HT-29 (cell line): ENCODE results near the gene NUDT22. TPM values are rescaled to one million over a fixed set of nuclear protein-coding genes. Genes with fewer than 3 reads are reported as not detected.

Experiments used
- DNase-seq: peaks from one replicate; pipeline ENCODE4 v3.0.0-alpha.2; 2015; ENCODE audit warnings: low spot score
- total RNA-seq: library from RNA; depleted of rRNA; stranded (reverse); fragments of >200 nt; shearing (Covaris generic); gene quantifications from 2 replicates; pipeline ENCODE4 v1.2.3, GENCODE V29; 2014; rRNA removed

The NUDT22 gene
- total RNA-seq, 1 experiment from 2014 or later, result 226 TPM

DNA sequence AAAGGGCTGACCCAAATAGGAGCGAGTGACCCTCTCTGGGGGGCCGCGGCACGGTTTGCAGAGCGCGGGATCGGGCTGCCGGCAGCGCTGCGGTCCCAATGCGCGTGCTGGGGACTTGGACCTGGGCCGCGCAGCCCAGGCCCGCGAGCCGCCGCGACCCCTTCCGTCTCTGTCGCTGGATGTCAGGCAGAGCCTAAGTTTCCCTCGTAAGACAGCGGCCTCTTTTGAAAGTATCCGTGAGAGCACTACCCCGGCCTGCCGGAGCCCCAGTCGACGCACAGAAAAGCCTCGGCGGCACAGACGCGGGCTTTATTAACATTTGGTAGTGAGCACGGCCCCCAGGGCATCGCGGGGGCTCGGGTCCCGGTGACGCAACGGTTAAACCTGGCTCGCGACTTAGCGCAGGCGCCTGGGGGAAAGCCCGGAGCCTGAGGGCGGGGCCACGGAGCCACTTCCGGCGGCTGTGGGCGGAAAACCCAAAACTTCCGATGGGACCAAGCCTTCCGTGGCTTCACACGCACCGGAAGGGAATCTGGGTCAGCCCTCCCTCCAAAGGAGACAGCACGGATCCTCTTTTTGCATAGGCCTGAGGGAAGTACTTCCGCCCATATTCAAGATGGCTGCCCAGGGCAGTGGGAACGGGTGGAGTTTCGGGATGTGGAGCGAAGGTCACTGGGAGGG lies 43.6 kb downstream of the NUDT22 start:
- peak; percentile 99 for DNase-seq

DNA sequence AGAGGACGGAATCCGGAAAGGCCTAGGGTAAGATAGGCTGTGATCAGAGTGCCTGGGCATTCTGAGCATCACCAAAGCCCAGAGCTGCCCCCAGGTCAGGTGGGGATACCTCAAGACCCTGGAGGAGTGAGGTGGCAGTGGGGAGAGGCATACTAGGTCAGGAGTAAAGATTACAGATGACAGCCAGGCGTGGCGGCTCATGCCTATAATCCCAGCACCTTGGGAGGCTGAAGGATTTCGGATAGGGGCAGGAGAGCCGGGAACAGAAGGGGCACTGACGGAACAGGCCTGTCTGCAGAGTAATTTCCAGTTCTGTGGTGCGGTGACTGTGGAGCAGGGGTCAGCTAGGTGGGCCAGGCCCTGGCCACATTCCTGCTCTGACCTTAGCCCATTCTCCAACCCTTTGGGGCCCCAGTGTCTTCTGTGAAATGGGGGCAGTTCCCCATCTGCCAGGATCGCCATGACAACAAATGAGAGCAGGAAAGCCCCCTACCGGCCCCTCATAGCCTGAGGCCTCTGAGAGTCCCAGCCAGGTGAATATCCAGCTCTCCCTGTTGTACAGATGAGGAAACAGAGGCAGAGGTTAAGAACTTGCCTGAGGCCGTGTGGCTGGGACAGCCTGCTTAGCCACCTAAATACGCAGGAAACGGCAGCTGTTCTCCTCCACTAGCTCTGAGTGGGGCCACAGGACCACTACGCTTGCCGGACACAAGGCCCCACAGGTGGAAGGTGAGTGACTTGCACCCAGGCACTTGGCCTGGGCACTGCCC lies 49.1 kb downstream of the NUDT22 start:
- no peak for DNase-seq

DNA sequence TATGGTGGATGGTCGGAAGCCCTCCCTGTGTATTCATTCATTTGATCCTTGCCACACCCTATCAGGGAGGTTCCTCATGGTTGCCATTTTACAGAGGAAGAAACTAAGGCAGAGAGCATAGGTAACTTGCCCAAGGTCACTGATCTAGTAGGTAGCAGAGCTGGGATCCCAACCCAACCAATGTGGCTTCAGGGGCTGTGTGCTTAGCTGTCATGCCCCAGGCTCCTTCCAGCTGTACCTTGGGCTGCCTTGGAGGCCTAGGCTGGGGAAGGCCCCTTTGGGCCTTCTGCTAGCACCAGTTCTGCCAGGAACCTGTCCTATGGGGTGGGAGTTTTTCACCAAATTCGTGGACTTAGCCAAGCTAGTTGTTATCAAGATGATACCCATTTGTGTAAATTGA lies 49.8 kb downstream of the NUDT22 start:
- no peak for DNase-seq

DNA sequence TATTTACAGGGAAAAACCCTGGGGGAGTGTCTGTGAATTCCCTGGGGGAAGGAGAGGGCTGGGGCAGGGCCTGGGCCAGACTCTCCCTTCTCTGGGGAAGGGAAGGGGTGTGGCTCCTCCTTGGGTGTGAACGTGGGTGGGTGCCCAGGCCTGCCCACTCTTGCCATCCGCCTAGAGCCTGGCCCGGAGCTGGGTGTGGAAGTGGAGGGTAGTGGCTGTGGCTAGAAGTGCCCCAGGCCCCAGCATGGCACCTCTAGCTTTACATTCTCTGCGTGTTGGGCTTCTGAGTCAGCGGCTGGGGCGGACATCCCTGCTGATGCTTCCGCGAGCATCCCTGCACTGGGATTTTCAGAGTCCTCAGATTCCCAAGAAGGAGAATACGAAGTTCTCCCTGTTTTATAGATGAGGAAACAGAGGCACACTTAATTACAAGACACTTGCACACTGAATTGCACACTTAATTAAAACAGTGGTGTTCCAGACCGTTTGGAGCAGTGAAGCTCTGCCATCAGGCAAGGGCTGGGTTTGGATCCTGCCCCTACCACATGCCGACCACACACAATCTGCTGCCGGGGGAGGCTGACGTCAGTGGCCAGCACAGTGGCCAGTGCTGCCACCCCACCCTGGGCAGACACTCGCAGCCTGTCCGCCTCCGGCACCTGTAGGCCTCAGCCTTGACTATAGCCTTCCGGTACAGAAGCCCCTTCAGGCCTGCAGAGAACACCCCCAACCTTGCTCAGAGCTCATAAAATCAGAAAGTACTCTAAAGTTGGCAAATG lies 50.8 kb downstream of the NUDT22 start:
- DNase-seq, result no peak

DNA sequence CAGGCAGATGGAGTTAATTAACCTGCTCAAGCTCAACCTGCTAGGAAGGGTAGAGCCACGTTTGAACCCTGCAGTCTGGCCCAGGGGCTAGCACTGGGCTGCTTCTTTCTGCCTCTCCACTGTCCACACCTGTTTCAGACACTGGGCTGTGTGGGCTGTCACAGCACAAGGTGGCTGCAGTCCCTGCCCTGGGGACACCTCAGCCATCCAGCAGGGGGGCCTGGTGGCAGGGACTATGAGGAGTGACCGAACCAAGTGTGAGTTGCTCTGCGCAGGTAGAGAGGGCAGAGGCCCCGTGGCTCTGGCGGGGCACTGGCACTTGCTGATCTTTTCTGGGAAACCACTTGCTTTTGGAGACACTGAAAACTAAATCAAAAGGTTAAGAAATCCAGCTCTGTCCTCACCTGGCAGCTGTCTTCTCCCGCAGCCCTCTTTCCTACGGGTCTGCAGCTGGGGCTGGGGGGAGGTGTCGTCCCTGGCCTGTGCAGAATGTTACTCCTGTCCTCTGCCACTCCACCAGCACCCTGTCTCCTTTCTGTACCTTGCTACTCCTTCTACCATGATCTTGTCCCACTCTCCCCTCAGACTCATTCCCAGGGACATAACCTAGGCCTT lies 52.6 kb downstream of the NUDT22 start:
- DNase-seq, result no peak

Other genes with a start within 250 kb of the NUDT22 start
- gene OTUB1, start 239.8 kb upstream of the NUDT22 start, total RNA-seq, result 131 and 140 TPM in 2 replicates
- gene FLRT1, start 190.3 kb upstream of the NUDT22 start, total RNA-seq, result 0.15 TPM in 1 of 2 replicates, not detected in the other
- 184 and 226 TPM in 2 replicates for gene MACROD1, start 60.2 kb upstream of the NUDT22 start, total RNA-seq
- 342 and 388 TPM in 2 replicates for gene STIP1, start 40.1 kb upstream of the NUDT22 start, total RNA-seq
- 5.3 and 5.9 TPM in 2 replicates for gene FERMT3, start 19.6 kb upstream of the NUDT22 start, total RNA-seq
- 112 and 126 TPM in 2 replicates for gene TRPT1, start 88 bp upstream of the NUDT22 start, total RNA-seq
- 19.5 and 23.5 TPM in 2 replicates for gene DNAJC4, start 4.3 kb downstream of the NUDT22 start, total RNA-seq
- 49.2 and 53.7 TPM in 2 replicates for gene VEGFB, start 8.3 kb downstream of the NUDT22 start, total RNA-seq
- 241 and 259 TPM in 2 replicates for gene FKBP2, start 14.8 kb downstream of the NUDT22 start, total RNA-seq
- gene PPP1R14B, start 20.7 kb downstream of the NUDT22 start, total RNA-seq, result 643 and 699 TPM in 2 replicates
- gene PLCB3, start 25.3 kb downstream of the NUDT22 start, total RNA-seq, result 130 and 137 TPM in 2 replicates
- 159 and 160 TPM in 2 replicates for gene BAD, start 58.4 kb downstream of the NUDT22 start, total RNA-seq
- 23.9 and 36.5 TPM in 2 replicates for gene GPR137, start 59.6 kb downstream of the NUDT22 start, total RNA-seq
- not detected in 2 replicates for gene KCNK4, start 65.0 kb downstream of the NUDT22 start, total RNA-seq
- 1.4 and 2.3 TPM in 2 replicates for gene CATSPERZ, start 74.1 kb downstream of the NUDT22 start, total RNA-seq
- gene ESRRA, start 79.2 kb downstream of the NUDT22 start, total RNA-seq, result 180 TPM in 2 replicates
- gene TRMT112, start 91.3 kb downstream of the NUDT22 start, total RNA-seq, result 503 and 525 TPM in 2 replicates
- gene PRDX5, start 91.8 kb downstream of the NUDT22 start, total RNA-seq, result 254 and 276 TPM in 2 replicates
- 11.4 and 12.8 TPM in 2 replicates for gene CCDC88B, start 113.9 kb downstream of the NUDT22 start, total RNA-seq
- gene RPS6KA4, start 132.9 kb downstream of the NUDT22 start, total RNA-seq, result 149 and 158 TPM in 2 replicates